NCI-H1092 (cell line): ENCODE data around the gene ZNF747.

ENCODE experiments used
- DNase-seq: peaks from one replicate; lab custom pipeline; 2025; lab: John Stamatoyannopoulos, UW

The ZNF747 gene

GRCh38 chr16:30534368-30535105 is at the start of gene ZNF747:
TSS of gene ZNF747 (minus strand) at chr16:30534858. CDS start at chr16:30534679, 179 bp downstream.
- DNase-seq = peak; percentile 85

DNA sequence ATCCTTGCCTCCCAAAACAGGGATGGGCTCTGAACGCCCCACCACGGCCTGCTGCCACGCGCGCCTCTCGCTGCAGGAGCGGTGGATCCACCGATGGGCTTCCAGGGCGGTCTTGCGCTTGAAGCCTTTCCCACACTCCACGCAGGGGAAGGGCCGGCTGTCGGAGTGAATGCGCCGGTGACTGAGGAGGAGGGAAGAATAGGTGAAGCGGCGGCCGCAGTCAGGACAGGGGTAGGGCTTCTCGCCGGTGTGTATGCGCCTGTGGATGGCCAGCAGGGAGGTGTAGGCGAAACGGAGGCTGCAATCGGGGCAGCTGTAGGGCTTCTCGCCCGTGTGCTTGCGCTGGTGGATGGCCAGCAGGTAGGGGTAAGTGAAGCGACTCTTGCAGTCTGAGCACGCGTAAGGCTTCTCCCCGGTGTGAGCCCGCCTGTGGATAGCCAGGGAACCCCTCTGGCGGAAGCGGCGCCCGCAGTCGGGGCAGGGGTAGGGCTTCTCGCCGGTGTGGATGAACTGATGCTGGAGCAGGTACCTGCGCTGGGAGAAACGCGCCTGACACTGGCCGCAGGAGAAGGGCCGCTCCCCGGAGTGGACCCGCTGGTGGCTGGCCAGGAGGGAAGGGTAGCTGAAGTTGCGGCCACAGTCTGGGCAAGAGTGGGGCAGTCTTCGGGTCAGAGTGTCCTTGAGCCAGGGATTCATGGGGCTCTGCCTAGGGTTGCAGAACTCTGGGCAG is 48.1 kb upstream of the ZNF747 start:
- DNase-seq = no peak

GRCh38 chr16:30581457-30581856 is 46.8 kb upstream of the ZNF747 start:
- DNase-seq = no peak

GRCh38 chr16:30574678-30575077 is 40.0 kb upstream of the ZNF747 start:
- no peak for DNase-seq

- peak; percentile 90 for DNase-seq
These were observed 37.0 kb upstream of the ZNF747 start, which contains the start of gene ZNF688 for GRCh38 chr16:30571445-30572322. TSS of gene ZNF688 (minus strand) at chr16:30571714. CDS start at chr16:30571629, 85 bp downstream.

DNA sequence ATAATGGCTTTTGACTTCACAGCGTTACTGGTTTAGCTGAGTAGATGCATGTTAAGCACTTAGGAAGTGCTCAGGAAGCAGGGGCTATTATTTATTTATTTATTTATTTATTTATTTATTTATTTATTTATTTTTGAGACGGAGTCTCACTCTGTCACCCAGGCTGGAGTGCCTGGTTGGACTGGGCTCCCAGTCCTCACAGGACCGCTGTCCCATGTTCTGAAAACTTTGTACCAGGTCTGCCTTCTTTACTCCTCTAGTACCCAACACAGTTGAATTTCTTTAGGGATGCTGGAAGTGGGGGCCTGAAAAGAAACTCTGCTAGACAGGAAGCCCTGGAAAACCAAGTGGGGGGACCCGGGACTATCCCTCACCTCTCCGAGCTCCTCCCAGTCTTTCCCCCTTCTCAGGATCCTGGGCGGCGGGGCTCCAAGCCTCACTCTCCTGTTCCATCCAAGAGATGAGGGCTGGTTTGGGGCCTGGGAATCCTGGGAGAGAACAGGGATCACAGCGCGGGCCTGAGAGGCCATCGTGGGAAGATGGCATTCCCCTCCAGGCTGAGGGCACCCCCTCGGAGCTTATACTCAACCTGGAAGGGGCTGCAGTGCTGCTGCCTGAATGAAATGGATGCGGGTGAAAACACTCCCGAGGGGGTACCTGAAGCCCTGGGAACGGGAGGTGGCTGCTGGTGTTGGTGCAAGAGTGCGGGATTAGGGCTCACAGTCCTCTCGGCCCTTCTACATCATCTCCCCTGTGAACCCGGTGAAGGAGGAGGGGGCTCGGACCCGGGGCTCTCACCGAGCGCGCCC is 36.2 kb upstream of the ZNF747 start:
- no peak for DNase-seq

DNA sequence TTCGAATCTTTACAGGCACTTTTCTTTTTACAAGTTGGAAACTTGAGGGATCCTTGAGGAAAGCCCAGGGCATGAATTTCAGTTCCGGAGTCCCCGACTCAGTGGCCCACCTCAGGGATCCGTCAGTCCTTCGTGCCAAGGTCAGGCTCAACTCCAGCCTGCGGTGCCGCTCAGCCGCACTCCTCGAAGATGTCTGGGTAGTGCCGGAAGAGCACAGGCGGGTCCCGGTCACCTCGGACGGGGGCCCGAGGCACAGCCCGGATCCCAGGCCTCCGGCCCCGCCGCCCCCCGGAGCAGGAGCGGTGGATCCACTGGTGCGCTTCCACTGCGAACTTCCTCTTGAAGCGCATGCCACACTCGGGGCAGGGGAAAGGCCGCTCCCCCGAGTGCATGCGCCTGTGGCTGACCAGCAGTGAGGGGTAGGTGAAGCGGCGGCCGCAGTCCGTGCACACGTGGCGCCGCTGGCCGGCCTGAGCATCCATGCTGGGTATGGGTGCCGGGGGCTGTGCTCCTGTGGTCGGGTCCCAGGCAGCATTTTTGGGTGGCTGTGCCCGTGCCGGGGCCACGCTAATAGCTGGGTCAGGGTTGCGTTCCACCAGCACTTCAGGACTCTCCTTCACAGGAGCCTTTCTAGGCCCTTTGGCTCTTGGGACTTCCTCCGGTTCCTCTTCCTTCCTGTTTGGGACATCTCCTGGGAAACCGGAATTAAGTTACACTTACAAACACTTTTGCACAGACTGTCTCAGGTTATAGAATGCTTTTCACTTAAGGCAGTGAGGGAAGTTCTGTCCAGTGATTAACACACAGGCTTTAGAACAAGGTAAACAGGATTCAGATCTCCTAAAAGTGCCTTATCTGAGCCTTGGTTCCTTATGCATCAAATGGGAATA is 35.3 kb upstream of the ZNF747 start:
- no peak for DNase-seq

- no peak for DNase-seq
These were observed 34.6 kb upstream of the ZNF747 start for GRCh38 chr16:30569281-30569680.

DNA sequence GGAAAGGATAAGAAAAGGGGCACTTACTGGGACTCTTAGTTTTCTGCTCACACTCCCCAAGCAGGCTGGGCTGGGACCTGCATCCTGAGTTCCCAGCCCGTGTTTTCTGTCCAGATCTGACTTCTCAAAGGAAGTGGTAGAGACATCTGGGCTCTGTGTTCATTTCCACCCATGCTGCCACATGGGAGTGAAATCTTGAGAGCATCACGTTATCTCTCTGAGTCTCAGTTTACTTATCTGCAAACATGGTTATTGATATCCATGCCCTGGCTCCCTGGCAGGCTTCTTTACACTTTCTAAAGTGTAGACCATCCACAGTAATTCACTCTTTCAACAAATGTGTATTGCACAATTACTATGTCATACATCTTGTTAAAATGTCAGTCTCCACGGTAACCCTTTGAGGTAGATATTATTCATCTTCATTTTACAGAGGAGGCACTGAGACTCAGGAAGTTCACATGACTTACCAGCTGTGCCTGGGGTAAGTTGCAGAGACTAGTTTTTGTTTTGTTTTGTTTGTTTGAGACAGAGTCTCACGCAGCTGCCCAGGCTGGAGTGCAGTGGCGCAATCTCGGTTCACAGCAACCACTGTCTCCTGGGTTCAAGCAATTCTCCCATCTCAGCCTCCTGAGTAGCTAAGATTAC is 33.5 kb upstream of the ZNF747 start:
- no peak for DNase-seq

GRCh38 chr16:30567160-30567990 is 32.7 kb upstream of the ZNF747 start:
- no peak for DNase-seq

- DNase-seq = no peak
These were observed 31.9 kb upstream of the ZNF747 start for GRCh38 chr16:30566531-30566930.

DNA sequence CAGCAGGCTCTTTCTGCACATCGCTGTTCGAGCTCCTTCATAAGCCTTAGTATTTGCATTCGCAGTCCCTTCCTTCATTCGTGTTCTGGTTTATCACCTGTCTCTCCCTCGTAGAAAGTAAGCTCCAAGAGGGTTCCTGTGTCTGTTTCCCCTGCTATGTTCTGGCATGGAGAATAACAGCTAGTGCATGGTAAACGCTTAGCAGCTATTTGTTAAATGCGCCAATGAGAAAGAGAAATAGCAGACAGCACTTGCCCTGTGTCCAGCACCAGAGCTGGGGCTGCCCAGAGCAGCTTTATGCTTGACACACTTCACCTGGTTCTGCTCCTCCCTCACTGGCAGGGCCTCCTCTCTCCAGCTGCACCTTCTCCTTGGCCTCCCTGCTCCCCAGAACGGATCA is 31.3 kb upstream of the ZNF747 start:
- no peak for DNase-seq

DNA sequence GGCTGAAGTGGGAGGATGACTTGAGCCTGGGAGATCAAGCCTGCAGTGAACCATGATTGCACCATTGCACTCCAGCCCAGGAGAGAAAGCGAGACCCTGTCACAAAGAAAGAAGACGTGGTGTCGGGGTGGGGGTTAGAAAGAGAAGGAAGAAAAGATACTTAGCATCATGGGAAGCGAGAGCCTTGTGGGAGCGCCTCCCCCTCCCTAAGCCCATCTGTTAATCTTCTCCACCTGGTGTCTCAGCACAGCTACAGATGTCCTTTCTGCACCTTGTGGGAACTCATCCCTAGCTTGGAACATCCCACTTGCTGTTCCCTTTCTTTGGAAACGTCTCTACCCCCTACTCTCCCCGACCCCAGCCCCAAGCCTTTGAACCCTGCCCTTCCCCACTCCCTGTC is 30.9 kb upstream of the ZNF747 start:
- no peak for DNase-seq

DNA sequence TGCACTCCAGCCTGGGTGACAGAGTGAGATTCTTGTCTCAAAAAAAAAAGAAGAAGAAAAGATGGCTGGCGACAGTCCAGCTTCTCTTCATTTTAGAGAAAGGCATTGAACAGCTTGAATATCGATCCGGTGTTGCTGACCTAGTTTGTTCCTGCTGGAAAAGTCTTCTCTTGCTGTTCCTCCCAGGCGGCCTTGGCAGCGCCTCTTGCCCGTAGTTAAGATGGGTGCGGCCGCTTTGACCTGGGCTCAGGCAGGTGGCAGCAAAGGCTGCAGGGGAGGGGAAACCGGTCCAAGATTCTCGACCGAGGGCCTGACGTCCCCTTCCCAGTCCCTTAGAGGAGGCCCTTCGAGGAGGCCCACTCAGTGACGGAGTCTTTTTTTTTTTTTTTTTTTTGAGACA is 27.4 kb upstream of the ZNF747 start:
- DNase-seq = no peak

DNA sequence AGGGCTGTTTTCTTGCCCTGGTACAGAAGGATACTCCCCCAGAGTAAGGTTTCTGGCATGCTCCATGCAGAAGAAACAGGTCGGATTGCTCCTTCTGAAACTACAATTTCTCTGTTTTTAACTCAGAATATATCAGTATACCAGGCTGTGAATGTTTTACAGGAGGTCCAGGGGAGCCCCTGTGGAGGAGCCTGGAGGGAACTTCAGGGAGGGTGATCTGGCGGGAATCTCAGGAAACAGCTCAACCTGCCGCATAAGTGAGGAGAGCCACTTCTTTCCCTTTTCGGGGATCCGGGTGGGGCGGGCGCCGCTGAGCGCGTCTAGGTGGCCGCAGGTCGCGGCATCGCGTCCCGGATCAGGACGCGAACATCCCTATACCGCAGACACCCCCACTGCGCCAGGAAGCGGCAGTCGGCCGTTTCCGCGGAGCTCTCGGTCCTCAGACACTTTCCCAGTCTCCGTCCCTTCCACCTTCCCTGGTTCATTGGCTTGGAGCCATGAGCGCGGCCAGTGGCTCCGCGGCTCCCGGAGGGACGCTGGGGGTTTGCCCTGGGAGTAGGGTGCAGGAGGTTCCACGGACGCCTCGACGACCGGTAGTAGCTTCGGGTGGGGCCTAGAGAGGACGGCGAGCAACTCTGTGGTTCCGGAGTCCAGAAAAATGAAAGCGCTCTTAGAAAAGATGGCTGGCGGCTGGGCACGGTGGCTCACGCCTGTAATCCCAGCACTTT is 26.6 kb upstream of the ZNF747 start:
- DNase-seq = no peak

DNA sequence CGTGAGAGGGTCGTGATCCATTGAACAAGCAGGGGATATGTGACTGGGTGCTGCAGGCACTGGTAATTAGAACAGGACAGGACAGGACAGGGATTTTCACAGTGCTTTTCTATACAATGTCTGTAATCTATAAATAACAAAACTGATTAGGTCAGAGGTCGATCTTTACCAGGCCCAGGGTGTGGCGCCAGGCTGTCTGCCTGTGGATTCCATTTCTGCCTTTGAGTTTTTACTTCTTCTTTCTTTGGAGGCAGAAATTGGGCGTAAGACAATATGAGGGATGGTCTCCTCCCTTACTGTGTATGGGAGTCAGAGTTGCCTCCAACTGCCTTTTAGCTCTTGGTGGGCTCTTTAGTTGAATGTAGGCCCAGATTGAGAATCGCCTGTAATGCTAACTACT is 25.0 kb upstream of the ZNF747 start:
- DNase-seq = no peak

- no peak for DNase-seq
These were observed 24.2 kb upstream of the ZNF747 start for GRCh38 chr16:30558789-30559377.
